Keratinocyte (primary cell): Measurements from ENCODE around the gene TSPYL1. TPM values are rescaled to one million over a fixed set of nuclear protein-coding genes. Genes with fewer than 3 reads are reported as not detected.

ENCODE experiments used
- DNase-seq: peaks from one replicate; pipeline ENCODE4 v3.0.0-alpha.2; 2011; ENCODE audit warnings: low read depth, missing footprints, low spot score
- FAIRE-seq: peaks from 2 replicates; lab custom pipeline; 2011; peaks lifted over from hg19 to GRCh38; lab: Jason Lieb, UNC
- H2AFZ ChIP-seq: 2 replicates; pipeline ENCODE4 v1.6.0; 2012; ENCODE audit warnings: low read length, control low read depth, inconsistent platforms; ENCODE audit not compliant: control insufficient read depth
- H3K27ac ChIP-seq: 2 replicates; pipeline ENCODE4 v1.5.1; 2011; ENCODE audit warnings: low read length; ENCODE audit not compliant: control insufficient read depth, insufficient read depth
- H3K27me3 ChIP-seq: 3 replicates; pipeline ENCODE4 v1.6.0; 2011; ENCODE audit warnings: low read length; ENCODE audit not compliant: control insufficient read depth, insufficient read depth; ENCODE audit errors: extremely low read depth
- H3K36me3 ChIP-seq, 2 experiments: 2 replicates in 1 of 2; 3 replicates in 1 of 2; pipeline ENCODE4 v1.5.1; 2011; ENCODE audit warnings: low read length in 2 of 2, mild to moderate bottlenecking in 1 of 2; ENCODE audit not compliant: control insufficient read depth in 2 of 2, insufficient read depth in 2 of 2; ENCODE audit errors: extremely low read depth in 1 of 2
- H3K4me1 ChIP-seq: 3 replicates; pipeline ENCODE4 v1.5.1; 2011; ENCODE audit warnings: low read length; ENCODE audit not compliant: control insufficient read depth, insufficient read depth; ENCODE audit errors: extremely low read depth
- H3K4me2 ChIP-seq: 3 replicates; pipeline ENCODE4 v1.6.0; 2011; ENCODE audit warnings: low read depth, low read length; ENCODE audit not compliant: control insufficient read depth, insufficient read depth; ENCODE audit errors: extremely low read depth
- H3K4me3 ChIP-seq, 3 experiments: fragments of 200-600 bp in 1 of 3; sonication (generic) in 1 of 3; 2 replicates in 2 of 3; 3 replicates in 1 of 3; pipeline ENCODE4 v1.5.1; 2011 to 2016; ENCODE audit warnings: low read length in 3 of 3, mild to moderate bottlenecking in 3 of 3, control low read depth in 2 of 3, inconsistent platforms in 1 of 3, low read depth in 1 of 3, mixed read lengths in 1 of 3, mixed run types in 1 of 3, moderate library complexity in 1 of 3; ENCODE audit not compliant: control insufficient read depth in 2 of 3, insufficient read depth in 2 of 3; ENCODE audit errors: extremely low read depth in 1 of 3
- H3K79me2 ChIP-seq: 2 replicates; pipeline ENCODE4 v1.6.0; 2012; ENCODE audit warnings: low read length; ENCODE audit not compliant: control insufficient read depth, insufficient read depth
- H3K9ac ChIP-seq: 3 replicates; pipeline ENCODE4 v1.6.0; 2011; ENCODE audit warnings: low read length; ENCODE audit not compliant: control insufficient read depth, insufficient read depth; ENCODE audit errors: extremely low read depth
- H3K9me1 ChIP-seq: 3 replicates; pipeline ENCODE4 v1.6.0; 2011; ENCODE audit warnings: low read length; ENCODE audit not compliant: control insufficient read depth, insufficient read depth; ENCODE audit errors: extremely low read depth
- H3K9me3 ChIP-seq: 2 replicates; pipeline ENCODE4 v1.5.1; 2012; ENCODE audit warnings: low read depth, low read length; ENCODE audit not compliant: control insufficient read depth
- H4K20me1 ChIP-seq: 3 replicates; pipeline ENCODE4 v1.6.0; 2011; ENCODE audit warnings: low read length; ENCODE audit not compliant: control insufficient read depth, insufficient read depth; ENCODE audit errors: extremely low read depth
- EZH2 ChIP-seq: IDR thresholded peaks from one replicate; pipeline ENCODE4 v1.6.1; 2012; ENCODE audit warnings: inconsistent platforms, mild to moderate bottlenecking, low read length, moderate library complexity
- dilution Hi-C: fragments of 300-500 bp; cut with MboI; formaldehyde crosslinking; loops from one replicate; pipeline ENCODE4 v1.7.0; 2020; ENCODE audit warnings: low sequenced_read_pairs; ENCODE audit not compliant: extremely low pct_ligation_motif_present
- polyA plus RNA-seq, 5 experiments: library from polyadenylated mRNA; depleted of rRNA in 3 of 5; stranded (reverse) in 3 of 5; stranded (forward) in 1 of 5; unstranded in 1 of 5; fragments of >200 nt; gene quantifications; 1 replicate in 1 of 5; 2 replicates in 3 of 5; 3 replicates in 1 of 5; pipeline versions ENCODE4 v1.2.1 to v1.2.3, GENCODE V29; 2011 to 2012; ENCODE audit warnings: missing spikeins in 2 of 5, low read depth in 1 of 5, low replicate concordance in 1 of 5
- TF ChIP-seq, protein P1 (sequence below), 3 experiments: IDR thresholded peaks in 1 of 3; conservative IDR thresholded peaks in 1 of 3; optimal IDR thresholded peaks in 1 of 3; 2 replicates in 2 of 3; 3 replicates in 1 of 3; pipeline versions ENCODE3 to v1.5.1; 2011; ENCODE audit warnings: low read length in 3 of 3, mild to moderate bottlenecking in 3 of 3, moderate library complexity in 2 of 3, control low read depth in 1 of 3, inconsistent platforms in 1 of 3; ENCODE audit not compliant: insufficient read depth in 2 of 3; ENCODE audit errors: extremely low read depth in 1 of 3

TSPYL1 gene
- polyA plus RNA-seq, 1 donor (not counting 4 experiments of a cell fraction or from before 2014, with no cell fraction given) = 75.6 TPM

DNA sequence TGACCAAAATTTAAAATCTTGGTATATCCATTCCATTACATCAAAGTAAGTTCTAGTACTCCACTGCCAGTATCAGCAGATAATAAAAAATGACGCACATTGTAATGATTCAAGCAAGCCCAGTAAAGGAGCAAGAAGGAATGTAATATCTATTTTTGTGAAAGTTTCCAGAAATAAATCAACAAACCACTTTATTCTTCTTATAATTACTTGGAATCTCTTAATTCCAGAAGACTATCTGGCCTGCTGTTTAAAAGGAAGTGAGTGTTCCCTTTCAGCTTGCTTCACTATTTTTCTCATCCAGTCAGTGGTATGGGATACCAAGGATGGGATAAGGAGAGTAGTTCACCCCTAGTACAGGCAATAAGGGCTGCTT lies 48.8 kb upstream of the TSPYL1 start:
- dilution Hi-C loops = no loop called here
- H3K79me2 ChIP-seq = no peaks in the 10 kb centered on the region
- no peaks in the 10 kb centered on the region for H4K20me1 ChIP-seq
- H2AFZ ChIP-seq = no peak overlapping the region
- H3K4me2 ChIP-seq = no peak overlapping the region
- H3K9ac ChIP-seq = no peak overlapping the region
- TF ChIP-seq EZH2 = no peak
- TF ChIP-seq, protein P1, sequence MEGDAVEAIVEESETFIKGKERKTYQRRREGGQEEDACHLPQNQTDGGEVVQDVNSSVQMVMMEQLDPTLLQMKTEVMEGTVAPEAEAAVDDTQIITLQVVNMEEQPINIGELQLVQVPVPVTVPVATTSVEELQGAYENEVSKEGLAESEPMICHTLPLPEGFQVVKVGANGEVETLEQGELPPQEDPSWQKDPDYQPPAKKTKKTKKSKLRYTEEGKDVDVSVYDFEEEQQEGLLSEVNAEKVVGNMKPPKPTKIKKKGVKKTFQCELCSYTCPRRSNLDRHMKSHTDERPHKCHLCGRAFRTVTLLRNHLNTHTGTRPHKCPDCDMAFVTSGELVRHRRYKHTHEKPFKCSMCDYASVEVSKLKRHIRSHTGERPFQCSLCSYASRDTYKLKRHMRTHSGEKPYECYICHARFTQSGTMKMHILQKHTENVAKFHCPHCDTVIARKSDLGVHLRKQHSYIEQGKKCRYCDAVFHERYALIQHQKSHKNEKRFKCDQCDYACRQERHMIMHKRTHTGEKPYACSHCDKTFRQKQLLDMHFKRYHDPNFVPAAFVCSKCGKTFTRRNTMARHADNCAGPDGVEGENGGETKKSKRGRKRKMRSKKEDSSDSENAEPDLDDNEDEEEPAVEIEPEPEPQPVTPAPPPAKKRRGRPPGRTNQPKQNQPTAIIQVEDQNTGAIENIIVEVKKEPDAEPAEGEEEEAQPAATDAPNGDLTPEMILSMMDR (optimal IDR thresholded peaks at IDR 0.05 in 1 of 3, IDR thresholded peaks at IDR 0.05 in 1 of 3, conservative IDR thresholded peaks at IDR 0.05 in 1 of 3; ENCODE audit: extremely low read depth in 1 of 3, insufficient read depth in 2 of 3, low read length in 3 of 3) = no peak
- no peak overlapping the region for H3K27ac ChIP-seq
- H3K9me3 ChIP-seq = no peaks in the 10 kb centered on the region
- H3K36me3 ChIP-seq = no peaks in the 10 kb centered on the region
- FAIRE-seq (no peak), DNase-seq (no peak)
- H3K27me3 ChIP-seq = no peaks in the 10 kb centered on the region
- H3K9me1 ChIP-seq = no peaks in the 10 kb centered on the region
- no peak overlapping the region for H3K4me3 ChIP-seq
- H3K4me1 ChIP-seq = no peaks in the 10 kb centered on the region

GRCh38 chr6:116327803-116328527 lies 48.2 kb upstream of the TSPYL1 start:
- Histone ChIP-seq H2AFZ (no peak overlapping the region), H3K9ac (no peak overlapping the region), H3K4me3 (no peak overlapping the region), H3K4me2 (no peak overlapping the region), H3K79me2 (no peaks in the 10 kb centered on the region), H3K9me3 (no peaks in the 10 kb centered on the region), H3K9me1 (no peaks in the 10 kb centered on the region), H4K20me1 (no peaks in the 10 kb centered on the region), H3K27ac (no peak overlapping the region), H3K4me1 (no peaks in the 10 kb centered on the region), H3K27me3 (no peaks in the 10 kb centered on the region), H3K36me3 (no peaks in the 10 kb centered on the region)
- DNase-seq (no peak), FAIRE-seq (no peak)
- no peak for TF ChIP-seq EZH2
- TF ChIP-seq, protein P1 (optimal IDR thresholded peaks at IDR 0.05 in 1 of 3, IDR thresholded peaks at IDR 0.05 in 1 of 3, conservative IDR thresholded peaks at IDR 0.05 in 1 of 3; ENCODE audit: extremely low read depth in 1 of 3, insufficient read depth in 2 of 3, low read length in 3 of 3) = no peak
- dilution Hi-C loops = no loop called here
